NCI-H128 (cell line): Measurements from ENCODE around the gene RGR.

Source experiments
- DNase-seq: peaks from one replicate; lab custom pipeline; 2025; ENCODE audit not compliant: unreplicated experiment; lab: John Stamatoyannopoulos, UW

RGR gene

DNA sequence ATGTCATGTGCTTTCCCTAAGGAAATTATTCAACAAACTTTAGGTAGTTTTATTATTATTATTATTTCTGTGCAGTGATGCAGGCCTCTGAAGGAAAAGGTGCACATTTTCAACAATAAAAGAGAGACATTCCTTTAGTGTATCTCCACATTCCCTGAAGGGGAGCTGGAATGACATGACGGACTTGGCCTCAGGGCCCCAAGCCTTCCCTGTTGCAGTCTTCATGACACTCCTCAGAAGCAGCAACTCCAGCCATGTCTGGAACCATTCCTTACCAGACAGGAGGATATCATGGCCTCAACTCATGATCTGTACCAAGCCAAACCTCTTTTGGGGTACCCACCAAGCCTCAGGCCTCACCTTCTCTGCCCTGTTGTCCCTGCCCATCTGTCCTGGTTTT lies 48.3 kb downstream of the RGR start:
- DNase-seq = no peak

DNA sequence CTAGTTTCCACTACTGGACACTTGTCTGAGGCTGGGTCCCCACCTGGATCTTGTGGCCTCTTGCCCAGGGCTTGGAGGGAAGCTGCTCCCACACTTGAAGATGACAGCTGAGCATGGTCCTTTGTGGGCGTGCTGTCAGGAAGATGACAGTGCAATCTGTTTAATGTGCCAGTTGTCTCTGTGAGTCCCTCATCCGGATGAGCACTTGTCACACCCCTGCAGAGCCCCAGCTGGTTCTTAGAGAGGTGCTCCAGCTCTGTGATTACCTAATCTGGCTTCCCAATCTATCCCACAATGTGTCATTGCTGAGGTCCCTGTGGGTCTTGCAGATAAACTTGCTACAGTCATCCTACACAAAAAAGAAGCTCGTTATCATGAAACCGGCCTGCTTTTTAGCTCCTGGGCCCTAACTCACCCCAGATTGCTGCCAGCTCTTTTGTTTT lies 48.7 kb downstream of the RGR start:
- no peak for DNase-seq

DNA sequence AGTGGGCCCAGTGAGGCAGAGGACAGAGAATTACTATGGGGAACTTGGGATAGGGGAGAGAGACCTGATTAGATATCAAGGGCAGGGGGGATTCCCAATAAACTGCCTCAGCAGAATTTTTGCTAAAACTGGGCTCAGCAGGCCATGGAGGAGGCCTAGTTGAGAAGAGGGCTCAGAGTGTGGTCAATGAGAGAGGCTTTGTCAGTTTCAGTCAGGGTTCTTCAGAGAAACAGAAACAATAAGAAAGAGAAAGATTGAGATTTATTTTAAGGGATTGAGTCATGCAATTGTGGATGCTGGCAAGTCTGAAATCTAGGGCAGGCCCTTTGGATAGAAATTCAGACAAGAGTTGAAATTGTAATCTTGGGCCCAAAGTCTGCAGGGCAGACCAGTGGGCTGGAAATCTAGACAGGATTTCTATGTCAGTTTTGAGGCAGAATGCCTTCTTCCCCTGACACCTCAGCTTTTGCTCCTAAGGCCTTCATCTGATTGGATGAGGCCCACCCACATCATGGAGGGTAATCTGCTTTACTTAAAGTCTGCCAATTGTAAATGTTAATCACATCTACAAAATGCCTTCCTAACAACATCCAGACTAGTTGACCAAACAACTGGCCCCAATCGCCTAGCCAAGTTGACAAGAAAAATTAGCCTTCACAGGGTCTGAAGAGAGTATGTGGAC lies 50.1 kb downstream of the RGR start:
- no peak for DNase-seq

DNA sequence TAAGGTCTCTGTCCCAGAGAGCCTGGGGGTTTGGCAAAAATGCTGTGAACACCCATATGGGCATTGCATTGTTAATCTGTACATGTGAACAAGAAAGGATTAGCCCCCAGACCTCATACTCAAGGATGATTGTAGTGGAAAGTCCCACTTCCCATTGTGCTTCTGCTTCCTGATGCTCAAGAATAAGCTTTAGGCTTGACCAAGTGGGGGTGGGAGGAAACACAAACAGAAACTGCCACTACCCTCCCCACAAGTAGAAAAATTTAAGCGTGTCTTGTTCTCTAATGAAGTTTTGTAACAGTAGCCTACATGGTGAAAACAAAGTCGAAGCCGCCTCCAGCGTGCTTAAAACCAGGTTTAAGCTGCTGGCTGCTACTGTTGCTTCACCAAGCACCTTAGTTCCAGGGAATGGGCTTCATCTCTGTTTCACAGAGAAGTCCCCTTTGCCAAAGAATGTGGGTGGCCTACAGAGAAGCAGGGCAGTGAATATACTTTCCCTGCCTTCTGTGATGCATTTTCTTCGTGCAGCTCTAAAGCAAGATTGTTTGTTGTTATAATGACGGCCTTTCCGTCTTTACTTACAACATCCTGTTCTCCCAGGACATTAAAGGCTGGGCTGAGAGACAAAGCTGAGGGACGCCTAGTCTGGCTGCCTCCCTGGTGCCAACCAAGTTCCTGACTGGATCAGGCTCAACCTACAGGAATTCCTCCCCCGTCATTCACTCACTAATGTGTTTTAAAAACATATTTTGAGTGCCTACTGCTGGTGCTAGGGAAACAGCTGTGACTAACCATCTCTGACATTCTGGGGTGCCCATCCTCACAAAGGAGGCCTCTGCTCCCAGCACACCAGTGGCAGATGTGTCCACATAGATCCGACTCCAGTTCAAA lies 51.5 kb downstream of the RGR start:
- DNase-seq = no peak

DNA sequence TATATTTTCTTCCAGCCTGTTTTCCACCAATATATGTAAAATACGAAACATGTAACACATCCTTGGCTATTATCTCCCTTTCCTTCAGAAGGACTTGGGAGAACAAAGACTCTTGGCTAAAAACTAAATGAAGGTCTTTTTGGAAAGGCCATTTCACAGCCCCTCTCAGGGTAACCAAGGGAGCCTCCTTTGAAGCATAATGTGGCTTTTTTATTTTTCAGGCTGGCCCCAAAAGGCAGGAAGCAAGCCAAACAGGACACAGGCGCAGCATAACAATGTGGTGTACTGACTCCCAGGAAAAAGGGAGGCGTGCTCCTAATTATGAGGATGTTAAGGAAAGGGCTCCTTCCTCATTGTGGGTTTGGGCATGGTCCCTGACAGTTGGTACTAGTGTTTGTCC lies 53.2 kb downstream of the RGR start:
- no peak for DNase-seq

DNA sequence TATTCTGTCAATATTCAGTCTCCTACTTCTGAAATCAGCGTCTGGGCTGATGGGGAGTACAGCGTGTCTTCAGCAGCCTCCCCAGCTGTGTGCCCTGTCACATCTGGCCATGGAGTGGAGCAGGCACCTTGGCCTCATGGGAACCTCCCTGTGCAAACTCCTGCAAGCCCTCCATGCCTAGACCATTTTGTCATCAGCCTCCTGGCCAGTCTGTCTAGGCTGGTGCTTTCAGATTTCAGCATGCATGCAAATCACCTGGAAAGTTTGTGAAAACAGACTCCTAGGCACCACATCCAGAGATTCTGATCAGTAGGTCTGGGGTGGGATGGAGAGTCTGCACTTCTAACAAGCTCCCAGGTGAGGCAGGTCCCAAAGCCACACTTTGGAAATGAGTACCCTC lies 57.4 kb downstream of the RGR start:
- DNase-seq = no peak

DNA sequence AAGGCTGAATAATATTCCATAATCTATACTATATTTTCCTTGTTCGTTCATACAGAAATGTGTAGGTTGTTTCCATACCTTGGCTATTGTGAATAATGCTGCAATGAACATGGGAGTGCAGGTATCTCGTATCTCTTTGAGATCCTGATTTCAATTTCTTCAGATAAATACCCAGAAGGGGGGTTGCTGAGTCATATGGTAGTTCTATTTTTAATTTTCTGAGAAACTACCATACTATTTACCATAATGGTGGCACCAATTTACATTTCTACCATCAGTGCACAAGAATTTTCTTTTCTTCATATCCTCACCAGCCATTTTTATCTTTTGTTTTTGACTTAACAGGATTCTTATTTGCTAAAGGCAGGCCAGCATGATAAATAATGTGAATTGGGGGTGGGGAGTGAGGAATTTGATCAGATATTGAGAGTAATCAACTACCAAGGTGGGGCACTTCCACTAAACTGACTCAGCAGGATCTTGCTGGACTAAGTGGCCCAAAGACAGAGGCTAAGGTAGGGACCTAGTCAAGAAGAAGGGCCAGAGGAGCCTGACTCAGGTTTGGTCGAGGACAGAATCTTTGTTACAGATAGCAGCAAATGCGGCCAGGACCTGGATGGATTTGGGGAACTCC lies 62.0 kb downstream of the RGR start:
- no peak for DNase-seq

DNA sequence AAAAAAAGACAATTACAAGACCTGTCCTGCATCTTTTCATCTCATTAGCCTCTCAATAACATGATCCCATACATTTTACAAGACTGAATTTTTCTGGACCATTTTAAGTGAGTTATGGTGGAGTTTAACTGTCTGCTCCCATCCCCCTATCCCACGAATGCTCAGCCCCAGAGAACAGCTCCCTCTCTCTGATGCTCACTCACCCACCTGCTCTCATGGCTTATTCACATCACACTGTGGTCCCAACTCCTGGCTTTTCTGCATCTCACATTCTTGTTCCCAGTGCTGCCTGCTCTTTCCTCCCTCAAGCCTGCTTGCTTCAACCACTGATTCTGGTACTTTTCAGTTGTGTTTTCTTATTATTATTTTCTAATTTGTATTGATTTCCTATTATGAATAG lies 63.2 kb downstream of the RGR start:
- DNase-seq = no peak

DNA sequence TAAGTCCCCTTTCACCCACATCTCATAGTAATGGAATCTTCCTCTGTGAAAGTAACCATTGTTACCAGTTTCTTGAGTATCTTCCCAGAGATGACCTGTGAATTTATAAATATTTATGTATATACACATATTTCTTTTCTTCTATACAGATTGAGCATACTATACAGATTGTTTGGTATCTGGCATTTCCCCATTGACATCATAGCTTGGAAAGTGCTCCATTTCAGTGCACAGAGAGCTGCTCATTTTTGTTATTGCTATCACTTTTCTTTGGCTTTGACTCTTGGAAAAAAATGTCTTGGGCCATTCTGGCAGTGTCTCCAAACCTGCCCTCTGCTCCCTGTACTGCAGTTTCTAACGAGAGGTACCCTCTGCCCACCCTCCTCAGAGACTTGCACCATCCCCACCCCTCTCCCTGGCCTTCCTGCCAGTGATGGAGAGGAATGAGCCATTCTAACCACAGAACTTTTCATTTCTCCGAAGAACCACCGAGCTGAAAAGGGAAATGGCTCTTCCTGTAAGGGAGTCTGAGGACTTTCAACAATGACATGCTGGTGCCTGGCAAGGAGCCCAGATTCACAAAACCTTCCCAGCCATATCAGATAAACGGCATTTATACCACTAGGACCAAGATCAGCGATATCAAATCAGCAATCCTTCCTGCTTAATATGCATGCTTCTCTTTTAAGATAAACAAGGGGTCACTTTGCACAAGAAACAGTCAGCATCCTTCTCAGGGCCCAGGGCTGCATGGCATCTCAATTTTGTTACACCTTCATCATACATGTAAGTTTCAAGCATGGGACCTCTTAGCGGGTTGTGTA lies 63.8 kb downstream of the RGR start:
- no peak for DNase-seq
